Sigmoid colon (tissue), 4 donors: Measurements from ENCODE around the gene C2CD4A.

Experiments used
- EP300 ChIP-seq, 4 donors: sonication (generic); formaldehyde crosslinking; IDR thresholded peaks; one replicate each; pipeline ENCODE4 v1.6.1; 2017; ENCODE audit warnings: antibody characterized with exemption in 4 of 4
- TF ChIP-seq, protein P1 (sequence below), 4 experiments: fragments of 450-650 bp in 3 of 4; fragments of 200-600 bp in 1 of 4; IDR thresholded peaks; one replicate each; pipeline ENCODE4 v1.5.1; 2016 to 2019; ENCODE audit warnings: antibody characterized with exemption in 4 of 4, mild to moderate bottlenecking in 3 of 4, moderate library complexity in 2 of 4

DNA sequence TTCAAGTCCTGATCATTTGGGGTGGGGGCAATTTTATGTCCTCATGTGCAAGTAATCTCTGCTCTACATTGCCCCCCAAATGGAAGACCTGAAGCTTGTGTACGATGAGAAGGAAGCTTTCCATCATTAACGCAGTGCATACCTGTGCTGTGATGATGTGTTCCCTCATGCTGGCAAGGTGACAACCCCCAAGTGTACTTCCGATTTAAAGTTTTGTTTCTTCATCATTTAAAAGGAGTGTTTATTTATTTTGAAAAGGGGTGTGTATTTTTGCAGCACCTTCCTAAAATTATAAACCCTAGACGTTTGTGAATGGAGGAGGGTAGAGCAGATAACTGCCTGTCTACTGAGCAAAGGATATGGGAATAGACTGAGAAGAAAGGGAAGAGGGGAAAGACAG is 45.3 kb downstream of the C2CD4A start:
- TF ChIP-seq, protein P1, sequence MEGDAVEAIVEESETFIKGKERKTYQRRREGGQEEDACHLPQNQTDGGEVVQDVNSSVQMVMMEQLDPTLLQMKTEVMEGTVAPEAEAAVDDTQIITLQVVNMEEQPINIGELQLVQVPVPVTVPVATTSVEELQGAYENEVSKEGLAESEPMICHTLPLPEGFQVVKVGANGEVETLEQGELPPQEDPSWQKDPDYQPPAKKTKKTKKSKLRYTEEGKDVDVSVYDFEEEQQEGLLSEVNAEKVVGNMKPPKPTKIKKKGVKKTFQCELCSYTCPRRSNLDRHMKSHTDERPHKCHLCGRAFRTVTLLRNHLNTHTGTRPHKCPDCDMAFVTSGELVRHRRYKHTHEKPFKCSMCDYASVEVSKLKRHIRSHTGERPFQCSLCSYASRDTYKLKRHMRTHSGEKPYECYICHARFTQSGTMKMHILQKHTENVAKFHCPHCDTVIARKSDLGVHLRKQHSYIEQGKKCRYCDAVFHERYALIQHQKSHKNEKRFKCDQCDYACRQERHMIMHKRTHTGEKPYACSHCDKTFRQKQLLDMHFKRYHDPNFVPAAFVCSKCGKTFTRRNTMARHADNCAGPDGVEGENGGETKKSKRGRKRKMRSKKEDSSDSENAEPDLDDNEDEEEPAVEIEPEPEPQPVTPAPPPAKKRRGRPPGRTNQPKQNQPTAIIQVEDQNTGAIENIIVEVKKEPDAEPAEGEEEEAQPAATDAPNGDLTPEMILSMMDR (IDR thresholded peaks at IDR 0.05): no peak
- TF ChIP-seq EP300 (IDR thresholded peaks at IDR 0.05): no peak
